ENCODE measurements around the gene LIN54. TPM values are rescaled to one million over a fixed set of nuclear protein-coding genes. Genes with fewer than 3 reads are reported as not detected.

Gene LIN54
- total RNA-seq, 4 donors from 2014 or later: 4.8 to 18.2 (median 9.2) TPM

- Histone ChIP-seq H3K4me1 (no peaks in the 10 kb centered on the region), H3K9me3 (no peaks in the 10 kb centered on the region), H3K4me3 (no peak overlapping the region), H3K27ac (no peak overlapping the region), H3K27me3 (no peaks in the 10 kb centered on the region), H3K36me3 (peaks cover 0 to 5% (median 3%) of the 10 kb centered on the region in 4 donors)
- TF ChIP-seq CTCF (IDR thresholded peaks at IDR 0.05) (no peak), POLR2AphosphoS5 (IDR thresholded peaks at IDR 0.05) (no peak), POLR2A (IDR thresholded peaks at IDR 0.05) (no peak), EP300 (IDR thresholded peaks at IDR 0.05; ENCODE audit: low read depth) (no peak)
- WGBS, 2 donors (ENCODE audit: low coverage in 1 of 2): 95 to 100% methylated on average over 1 of the region's 1 CpG
- no peak for DNase-seq
- in situ Hi-C loops (cut with MboI; ENCODE audit: low pct_ligation_motif_present in 1 of 4, low pct_unique_long_range_greater_than_20kb in 1 of 4, low sequenced_read_pairs in 3 of 4): no loop called here
- intact Hi-C loops (cut with DNase I; ENCODE audit: low total_unique reads): no loop called here
Measured at GRCh38 chr4:82957045-82957444, 53.6 kb downstream of the LIN54 start.

GRCh38 chr4:82954212-82954611, 56.4 kb downstream of the LIN54 start:
- no peak for DNase-seq
- no peaks in the 10 kb centered on the region for H3K27me3 ChIP-seq
- in situ Hi-C loops (cut with MboI; ENCODE audit: low pct_ligation_motif_present in 1 of 4, low pct_unique_long_range_greater_than_20kb in 1 of 4, low sequenced_read_pairs in 3 of 4): no loop called here
- H3K4me1 ChIP-seq: no peaks in the 10 kb centered on the region
- H3K4me3 ChIP-seq: no peak overlapping the region
- H3K9me3 ChIP-seq: no peaks in the 10 kb centered on the region
- WGBS, 2 donors (ENCODE audit: low coverage in 1 of 2): 98 to 100% methylated on average over 1 to 4 of the region's 4 CpGs
- TF ChIP-seq EP300 (IDR thresholded peaks at IDR 0.05; ENCODE audit: low read depth) (no peak), CTCF (IDR thresholded peaks at IDR 0.05) (no peak), POLR2AphosphoS5 (IDR thresholded peaks at IDR 0.05) (no peak), POLR2A (IDR thresholded peaks at IDR 0.05) (no peak)
- intact Hi-C loops (cut with DNase I; ENCODE audit: low total_unique reads): no loop called here
- H3K36me3 ChIP-seq: no peaks in the 10 kb centered on the region
- no peak overlapping the region for H3K27ac ChIP-seq

DNA sequence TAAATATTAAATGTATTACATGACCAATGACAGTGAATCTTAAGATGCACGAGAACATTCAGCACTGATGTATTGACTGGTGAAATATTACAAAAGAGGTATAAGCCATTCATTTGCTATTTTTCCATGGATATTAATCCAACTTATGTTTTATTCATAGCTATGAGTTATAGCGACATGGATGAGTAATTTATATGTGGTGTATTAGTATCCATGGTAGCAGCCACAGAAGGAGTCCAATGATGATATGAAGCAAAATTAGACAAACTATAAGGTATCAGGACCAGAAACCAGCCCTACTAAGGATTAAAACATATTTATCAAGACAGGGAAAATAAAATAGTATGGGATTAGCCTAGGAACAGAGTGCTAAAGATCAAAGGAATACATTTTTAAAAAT, 59.4 kb downstream of the LIN54 start:
- intact Hi-C loops (cut with DNase I; ENCODE audit: low total_unique reads) (no loop called here), in situ Hi-C loops (cut with MboI; ENCODE audit: low pct_ligation_motif_present in 1 of 4, low pct_unique_long_range_greater_than_20kb in 1 of 4, low sequenced_read_pairs in 3 of 4) (no loop called here)
- 95 to 100% methylated on average over 2 of the region's 2 CpGs for WGBS, 2 donors (ENCODE audit: low coverage in 1 of 2)

GRCh38 chr4:82948647-82949204, 61.9 kb downstream of the LIN54 start:
- WGBS, 2 donors (ENCODE audit: low coverage in 1 of 2): 96 to 100% methylated on average over 1 of the region's 1 CpG
- intact Hi-C loops (cut with DNase I; ENCODE audit: low total_unique reads): no loop called here
- Histone ChIP-seq H3K27ac (no peak overlapping the region), H3K4me3 (no peak overlapping the region), H3K9me3 (no peaks in the 10 kb centered on the region), H3K27me3 (no peaks in the 10 kb centered on the region), H3K36me3 (no peaks in the 10 kb centered on the region), H3K4me1 (peaks cover 0 to 3% (median 0%) of the 10 kb centered on the region in 4 donors)
- TF ChIP-seq POLR2AphosphoS5 (IDR thresholded peaks at IDR 0.05): no peak
- in situ Hi-C loops (cut with MboI; ENCODE audit: low pct_ligation_motif_present in 1 of 4, low pct_unique_long_range_greater_than_20kb in 1 of 4, low sequenced_read_pairs in 3 of 4): no loop called here
- no peak for DNase-seq

More for the DNA sequence above, 59.4 kb downstream of the LIN54 start:
- DNase-seq: no peak
- TF ChIP-seq POLR2AphosphoS5 (IDR thresholded peaks at IDR 0.05) (no peak), POLR2A (IDR thresholded peaks at IDR 0.05) (no peak), CTCF (IDR thresholded peaks at IDR 0.05) (no peak), EP300 (IDR thresholded peaks at IDR 0.05; ENCODE audit: low read depth) (no peak)
- no peak overlapping the region for H3K4me3 ChIP-seq
- H3K27ac ChIP-seq: no peak overlapping the region
- no peaks in the 10 kb centered on the region for H3K36me3 ChIP-seq
- H3K27me3 ChIP-seq: no peaks in the 10 kb centered on the region
- peaks cover 0 to 3% (median 0%) of the 10 kb centered on the region in 4 donors for H3K4me1 ChIP-seq
- no peaks in the 10 kb centered on the region for H3K9me3 ChIP-seq

GRCh38 chr4:82947498-82947897, 63.1 kb downstream of the LIN54 start:
- Histone ChIP-seq H3K27me3 (no peaks in the 10 kb centered on the region), H3K9me3 (no peaks in the 10 kb centered on the region), H3K4me1 (peaks cover 0 to 3% (median 0%) of the 10 kb centered on the region in 4 donors), H3K27ac (no peak overlapping the region), H3K4me3 (no peak overlapping the region), H3K36me3 (no peaks in the 10 kb centered on the region)
- intact Hi-C loops (cut with DNase I; ENCODE audit: low total_unique reads) (no loop called here), in situ Hi-C loops (cut with MboI; ENCODE audit: low pct_ligation_motif_present in 1 of 4, low pct_unique_long_range_greater_than_20kb in 1 of 4, low sequenced_read_pairs in 3 of 4) (no loop called here)
- no peak for TF ChIP-seq EP300 (IDR thresholded peaks at IDR 0.05; ENCODE audit: low read depth)
- no peak for TF ChIP-seq POLR2A (IDR thresholded peaks at IDR 0.05)
- no peak for TF ChIP-seq POLR2AphosphoS5 (IDR thresholded peaks at IDR 0.05)
- TF ChIP-seq CTCF (IDR thresholded peaks at IDR 0.05): no peak
- DNase-seq: no peak
